H1 (cell line): Measurements from ENCODE around the gene KIF20A. TPM values are rescaled to one million over a fixed set of nuclear protein-coding genes. Genes with fewer than 3 reads are reported as not detected.

Source experiments
- BRCA1 ChIP-seq: IDR thresholded peaks from 2 replicates; pipeline ENCODE4 v1.6.1; 2012; ENCODE audit warnings: low read depth, low read length, improper control_type of control experiment
- CBX8 ChIP-seq: fragments of 300-800, 300-1000 bp; sonication (generic); IDR thresholded peaks from 2 replicates; pipeline ENCODE4 v1.7.1; 2016; ENCODE audit warnings: low read depth, low read length, borderline replicate concordance
- GTF2F1 ChIP-seq: IDR thresholded peaks from 2 replicates; pipeline ENCODE4 v1.6.1; 2012; ENCODE audit warnings: low read depth, low read length, improper control_type of control experiment, borderline replicate concordance
- KDM4A ChIP-seq: IDR thresholded peaks from one replicate; pipeline ENCODE4 v1.7.1; 2012; ENCODE audit warnings: low read depth, mild to moderate bottlenecking, moderate library complexity, low read length, inconsistent platforms; ENCODE audit not compliant: severe bottlenecking
- MAFK ChIP-seq: IDR thresholded peaks from 2 replicates; pipeline ENCODE4 v1.6.1; 2012; ENCODE audit warnings: low read depth, mild to moderate bottlenecking, improper control_type of control experiment, low read length
- NANOG ChIP-seq: IDR thresholded peaks from 2 replicates; pipeline ENCODE4 v1.6.1; 2011; ENCODE audit warnings: low read length, low read depth, mild to moderate bottlenecking, inconsistent platforms; ENCODE audit not compliant: insufficient read depth, poor library complexity, severe bottlenecking
- SP1 ChIP-seq: IDR thresholded peaks from 2 replicates; pipeline ENCODE4 v1.6.1; 2011; ENCODE audit warnings: low read depth, low read length
- SP4 ChIP-seq: IDR thresholded peaks from 2 replicates; pipeline ENCODE4 v1.6.1; 2012; ENCODE audit warnings: low read length, inconsistent platforms
- polyA plus RNA-seq, 7 experiments: library from polyadenylated mRNA; depleted of rRNA in 3 of 7; stranded (reverse) in 5 of 7; unstranded in 2 of 7; fragments of >200 nt in 5 of 7; fragments of 200-250 nt in 2 of 7; gene quantifications; 1 replicate in 5 of 7; 2 replicates in 1 of 7; 4 replicates in 1 of 7; pipeline versions ENCODE4 v1.2.1 to v1.2.3, GENCODE V29; 2011 to 2013; ENCODE audit warnings: missing spikeins in 2 of 7, mixed read lengths in 2 of 7
- total RNA-seq: library from RNA; stranded (reverse); fragmentation: NEBNext Ultra II Directional; extraction: Animal tissue kit (Norgen Biotek cat#: 25700); gene quantifications from 2 replicates; pipeline ENCODE4 v1.2.1, GENCODE V29; 2021
- TF ChIP-seq, protein P1 (sequence below): IDR thresholded peaks from 2 replicates; pipeline ENCODE4 v1.6.1; 2011; ENCODE audit warnings: low read depth, mild to moderate bottlenecking, low read length; ENCODE audit not compliant: insufficient read depth

Gene KIF20A
- total and polyA plus RNA-seq, 2 of the 8 experiments (the other 6 are each of a cell fraction or from before 2014, with no cell fraction given), result 33.3 to 67.1 TPM

DNA sequence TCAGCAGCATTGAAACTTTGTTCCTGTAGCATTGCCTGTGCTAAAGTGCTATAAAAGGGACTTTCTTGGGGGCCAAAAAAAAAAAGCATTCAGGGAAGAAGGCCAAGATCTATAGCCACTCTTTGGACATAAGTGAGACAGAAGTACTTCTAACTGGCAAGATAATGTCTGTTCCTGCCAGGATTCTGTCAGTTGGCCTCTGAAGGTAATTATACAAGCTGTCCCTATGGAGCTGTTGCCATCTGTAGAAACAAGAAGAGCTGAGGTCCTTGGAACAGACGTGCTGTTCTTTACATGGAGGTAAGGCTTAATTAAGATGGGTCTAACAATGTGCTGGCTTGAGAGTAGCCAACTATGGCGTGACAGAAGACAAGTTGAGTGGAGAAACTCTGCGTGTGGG lies 9.7 kb downstream of the KIF20A start (continued):
- TF ChIP-seq SP4, result no peak
- no peak for TF ChIP-seq MAFK
- TF ChIP-seq, protein P1, sequence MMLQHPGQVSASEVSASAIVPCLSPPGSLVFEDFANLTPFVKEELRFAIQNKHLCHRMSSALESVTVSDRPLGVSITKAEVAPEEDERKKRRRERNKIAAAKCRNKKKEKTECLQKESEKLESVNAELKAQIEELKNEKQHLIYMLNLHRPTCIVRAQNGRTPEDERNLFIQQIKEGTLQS, result no peak
- TF ChIP-seq NANOG, result no peak
- TF ChIP-seq BRCA1, result no peak
- TF ChIP-seq KDM4A, result no peak
- TF ChIP-seq CBX8, result no peak
- TF ChIP-seq SP1, result no peak
- no peak for TF ChIP-seq GTF2F1
- TF ChIP-seq, all 59 proteins: peak for 0
